Dedifferentiated amniotic fluid mesenchymal stem cell (primary cell): ENCODE data around the gene SEMA3G.

Experiments
- DNase-seq: peaks from one replicate; pipeline ENCODE4 v3.0.0-alpha.2; 2016; ENCODE audit errors: extremely low spot score

The SEMA3G gene

GRCh38 chr3:52444860-52445793 is at the start of gene SEMA3G:
Gene SEMA3G (minus strand): TSS chr3:52445103. CDS start chr3:52445027, 76 bp downstream.
- peak; percentile 21 for DNase-seq

GRCh38 chr3:52494445-52494844 is 49.5 kb upstream of the SEMA3G start:
- no peak for DNase-seq

DNA sequence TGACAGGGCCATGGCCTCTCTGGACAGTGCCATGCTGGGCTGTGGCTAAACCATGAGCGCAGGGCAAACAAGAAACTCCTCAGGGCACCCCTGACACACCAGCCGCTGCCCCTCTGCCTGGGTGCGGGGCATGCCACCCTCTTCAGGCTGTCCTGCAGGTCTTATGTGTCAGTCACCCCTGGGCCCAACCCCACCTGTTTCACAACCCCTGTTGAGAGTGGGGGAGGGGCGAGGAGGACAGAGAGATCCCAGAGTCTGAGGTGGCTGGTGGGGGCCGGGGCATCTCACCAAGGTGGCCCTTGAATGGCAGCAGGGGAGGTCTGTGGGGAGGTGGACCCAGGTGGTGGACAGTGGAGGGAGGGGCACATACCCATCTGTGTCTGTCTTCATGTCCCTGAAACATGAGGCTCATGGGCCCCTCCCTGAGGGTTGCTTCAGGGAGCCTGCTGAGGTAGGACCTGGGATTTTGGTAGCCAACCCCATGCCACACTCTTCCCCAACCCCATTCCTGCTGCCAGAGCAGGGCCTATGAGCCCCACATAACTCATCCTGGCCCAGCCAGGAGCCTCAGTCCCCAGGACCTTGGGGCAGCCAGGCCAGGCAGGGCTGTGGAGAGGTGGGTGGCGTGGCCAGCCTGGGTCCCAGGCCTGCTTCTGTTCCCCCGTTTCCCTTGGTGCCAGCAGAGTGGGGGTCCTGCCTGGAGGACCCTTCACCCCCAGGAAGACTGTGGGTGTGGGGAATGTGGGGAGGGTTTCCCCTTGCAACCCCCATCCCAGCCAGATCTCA is 48.5 kb upstream of the SEMA3G start:
- no peak for DNase-seq

DNA sequence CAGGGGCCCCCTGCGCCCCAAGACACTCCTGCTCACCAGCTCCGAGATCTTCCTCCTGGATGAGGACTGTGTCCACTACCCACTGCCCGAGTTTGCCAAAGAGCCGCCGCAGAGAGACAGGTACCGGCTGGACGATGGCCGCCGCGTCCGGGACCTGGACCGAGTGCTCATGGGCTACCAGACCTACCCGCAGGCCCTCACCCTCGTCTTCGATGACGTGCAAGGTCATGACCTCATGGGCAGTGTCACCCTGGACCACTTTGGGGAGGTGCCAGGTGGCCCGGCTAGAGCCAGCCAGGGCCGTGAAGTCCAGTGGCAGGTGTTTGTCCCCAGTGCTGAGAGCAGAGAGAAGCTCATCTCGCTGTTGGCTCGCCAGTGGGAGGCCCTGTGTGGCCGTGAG is 47.2 kb upstream of the SEMA3G start:
- no peak for DNase-seq

GRCh38 chr3:52490939-52491526 is 46.1 kb upstream of the SEMA3G start:
- no peak for DNase-seq

DNA sequence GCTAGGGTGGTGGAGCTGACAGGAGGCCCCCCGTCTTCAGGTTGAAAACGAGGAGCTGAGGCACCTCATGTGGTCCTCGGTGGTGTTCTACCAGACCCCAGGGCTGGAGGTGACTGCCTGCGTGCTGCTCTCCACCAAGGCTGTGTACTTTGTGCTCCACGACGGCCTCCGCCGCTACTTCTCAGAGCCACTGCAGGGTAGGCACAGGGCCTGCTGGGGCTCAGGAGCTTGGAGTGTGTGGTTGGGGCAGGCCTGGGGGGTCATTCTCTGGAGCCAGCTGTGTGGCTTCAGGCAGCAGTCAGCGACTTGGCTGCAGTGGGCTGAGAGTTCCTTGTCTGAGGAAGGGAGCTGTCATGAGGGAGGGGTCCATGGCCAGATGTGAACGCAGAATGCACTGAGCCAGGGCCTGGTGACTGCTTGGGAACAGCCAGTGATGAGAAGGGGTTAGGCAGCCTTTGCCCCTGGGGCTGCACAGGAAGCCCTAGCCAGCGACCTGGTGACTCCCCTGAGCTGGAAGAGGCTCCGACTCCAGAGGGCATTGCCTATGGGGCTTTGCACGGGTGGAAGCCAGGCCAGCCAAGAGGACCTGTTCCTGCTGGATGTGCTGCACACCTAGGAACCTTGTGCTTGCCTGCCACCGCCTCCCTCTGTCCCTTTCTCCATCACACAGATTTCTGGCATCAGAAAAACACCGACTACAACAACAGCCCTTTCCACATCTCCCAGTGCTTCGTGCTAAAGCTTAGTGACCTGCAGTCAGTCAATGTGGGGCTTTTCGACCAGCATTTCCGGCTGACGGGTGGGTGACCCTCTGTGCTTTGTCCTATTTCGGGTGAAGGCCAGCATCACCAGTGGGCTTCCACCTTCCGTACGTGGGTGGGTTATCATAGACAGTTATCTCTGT is 45.4 kb upstream of the SEMA3G start:
- no peak for DNase-seq

- no peak for DNase-seq
These were observed 44.5 kb upstream of the SEMA3G start for GRCh38 chr3:52489453-52489852.

- DNase-seq = no peak
These were observed 43.8 kb upstream of the SEMA3G start for GRCh38 chr3:52488746-52489145.

GRCh38 chr3:52487788-52488691 is 43.1 kb upstream of the SEMA3G start:
- DNase-seq = no peak

- DNase-seq = no peak
These were observed 42.3 kb upstream of the SEMA3G start for GRCh38 chr3:52487050-52487787.

- DNase-seq = no peak
These were observed 40.0 kb upstream of the SEMA3G start for GRCh38 chr3:52484680-52485461.

DNA sequence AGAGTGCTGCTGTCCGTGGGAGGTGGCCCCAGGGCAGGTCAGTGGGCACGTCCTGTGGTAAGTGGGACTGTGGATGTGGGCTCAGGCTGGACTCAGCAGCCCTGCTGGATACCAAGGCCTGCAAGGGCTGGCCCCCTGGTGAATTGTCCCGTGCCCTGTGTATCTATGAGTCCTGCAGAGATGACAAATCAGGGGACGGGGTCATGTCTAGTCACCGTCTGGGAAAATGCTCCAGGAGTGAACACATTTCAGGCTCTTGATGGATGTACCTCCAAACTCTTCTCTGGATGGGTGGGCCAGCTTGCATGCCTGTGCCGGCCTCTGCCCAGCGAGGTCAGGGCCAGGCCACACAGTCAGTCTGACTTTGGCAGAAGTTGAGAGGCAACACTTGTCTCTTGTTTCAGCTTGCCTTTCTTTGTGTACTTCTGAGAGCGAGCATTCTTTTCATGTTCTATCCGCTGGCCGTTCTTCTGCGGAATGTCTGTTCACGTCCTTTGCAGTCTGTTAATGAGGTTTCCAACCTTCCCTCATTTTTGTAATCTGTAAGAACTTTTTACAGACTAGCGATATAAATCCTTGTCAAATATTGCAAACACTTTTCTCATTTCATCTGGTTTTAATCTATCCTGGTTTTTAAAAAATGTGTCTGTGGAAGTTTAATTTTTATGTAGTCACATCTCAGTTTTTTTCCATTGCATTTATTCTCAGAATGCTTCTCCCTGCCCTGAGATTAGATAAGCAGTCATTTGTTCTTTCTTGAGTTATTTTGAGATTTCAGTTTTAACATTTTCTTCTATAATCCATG is 38.9 kb upstream of the SEMA3G start:
- DNase-seq = peak; percentile 20

- no peak for DNase-seq
These were observed 38.2 kb upstream of the SEMA3G start for GRCh38 chr3:52483081-52483480.

GRCh38 chr3:52481819-52482521 is 37.1 kb upstream of the SEMA3G start:
- no peak for DNase-seq

- DNase-seq = no peak
These were observed 36.1 kb upstream of the SEMA3G start for GRCh38 chr3:52480768-52481715.
